ENCODE results near the gene SLC30A9. TPM values are rescaled to one million over a fixed set of nuclear protein-coding genes. Genes with fewer than 3 reads are reported as not detected.

The SLC30A9 gene
- total RNA-seq, 1 experiment from 2014 or later = 32.7 TPM

DNA sequence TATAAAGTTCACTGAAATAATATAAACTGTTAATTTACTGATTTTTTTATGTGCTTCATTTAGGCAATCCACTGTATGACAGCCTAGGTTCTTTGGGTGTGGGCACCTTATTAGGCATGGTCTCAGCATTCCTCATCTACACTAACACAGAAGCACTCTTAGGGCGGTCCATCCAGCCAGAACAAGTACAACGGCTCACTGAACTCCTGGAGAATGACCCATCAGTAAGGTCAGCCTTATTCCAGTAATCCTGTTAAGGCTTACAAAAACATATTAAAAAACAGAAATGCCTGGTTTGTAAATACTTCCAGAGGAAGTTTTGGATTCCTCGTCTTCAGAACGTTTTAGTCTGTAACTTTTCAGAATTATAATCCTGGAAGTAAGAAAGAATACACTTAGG, 80.1 kb downstream of the SLC30A9 start:
- Histone ChIP-seq H3K4me2 (ENCODE audit: low read length) (no peak overlapping the region), H3F3A (ENCODE audit: low read length, unreplicated experiment) (no peaks in the 10 kb centered on the region), H3K79me2 (ENCODE audit: low read length) (no peaks in the 10 kb centered on the region), H3K27me3 (ENCODE audit: low read length) (no peaks in the 10 kb centered on the region), H3K9me2 (replicated peaks; ENCODE audit: low read length) (no peaks in the 10 kb centered on the region), H3K9ac (ENCODE audit: low read length) (no peak overlapping the region), H3K4me3 (ENCODE audit: low read length) (no peak overlapping the region), H4K20me1 (ENCODE audit: low read length) (no peaks in the 10 kb centered on the region), H3K9me3 (ENCODE audit: low read length) (no peaks in the 10 kb centered on the region), H3K36me3 (ENCODE audit: low read depth, low read length) (no peaks in the 10 kb centered on the region), H3K27ac (ENCODE audit: low read length) (no peak overlapping the region), H2AFZ (ENCODE audit: low read length) (no peak overlapping the region), H3K4me1 (ENCODE audit: insufficient read depth, low read length) (no peaks in the 10 kb centered on the region)
- POLR2A ChIA-PET (ENCODE audit: unreplicated experiment) = no interaction called here
- CTCF ChIA-PET = no interaction called here
- no TSS peak for BruUV-seq (replicated peaks)
- TF ChIP-seq EZH2 (IDR thresholded peaks at IDR 0.05; ENCODE audit: low read length, unreplicated experiment) (no peak), CTCF (conservative IDR thresholded peaks at IDR 0.05; ENCODE audit: low read depth, low read length) (no peak)
- ATAC-seq (no peak), DNase-seq (no peak)
- intact Hi-C loops (cut with micrococcal nuclease) = no loop called here

- H3K27ac ChIP-seq (ENCODE audit: low read length) = no peak overlapping the region
- no peak overlapping the region for H3K9ac ChIP-seq (ENCODE audit: low read length)
- H3K4me1 ChIP-seq (ENCODE audit: insufficient read depth, low read length) = no peaks in the 10 kb centered on the region
- H3F3A ChIP-seq (ENCODE audit: low read length, unreplicated experiment) = no peaks in the 10 kb centered on the region
- ChIA-PET CTCF (no interaction called here), POLR2A (ENCODE audit: unreplicated experiment) (no interaction called here)
- no TSS peak for BruUV-seq (replicated peaks)
- no peaks in the 10 kb centered on the region for H3K79me2 ChIP-seq (ENCODE audit: low read length)
- H3K9me2 ChIP-seq (replicated peaks; ENCODE audit: low read length) = no peaks in the 10 kb centered on the region
- ATAC-seq = no peak
- intact Hi-C loops (cut with micrococcal nuclease) = no loop called here
- no peak overlapping the region for H2AFZ ChIP-seq (ENCODE audit: low read length)
- no peaks in the 10 kb centered on the region for H3K27me3 ChIP-seq (ENCODE audit: low read length)
- H3K36me3 ChIP-seq (ENCODE audit: low read depth, low read length) = no peaks in the 10 kb centered on the region
- TF ChIP-seq EZH2 (IDR thresholded peaks at IDR 0.05; ENCODE audit: low read length, unreplicated experiment) (no peak), EZH2phosphoT487 (IDR thresholded peaks at IDR 0.05; ENCODE audit: borderline replicate concordance, low read length) (no peak), CTCF (conservative IDR thresholded peaks at IDR 0.05; ENCODE audit: low read depth, low read length) (no peak)
- H3K4me2 ChIP-seq (ENCODE audit: low read length) = no peak overlapping the region
- no peak for DNase-seq
- H4K20me1 ChIP-seq (ENCODE audit: low read length) = no peaks in the 10 kb centered on the region
- H3K9me3 ChIP-seq (ENCODE audit: low read length) = no peaks in the 10 kb centered on the region
- no peak overlapping the region for H3K4me3 ChIP-seq (ENCODE audit: low read length)
Measured at GRCh38 chr4:42074294-42074693, 84.0 kb downstream of the SLC30A9 start.

DNA sequence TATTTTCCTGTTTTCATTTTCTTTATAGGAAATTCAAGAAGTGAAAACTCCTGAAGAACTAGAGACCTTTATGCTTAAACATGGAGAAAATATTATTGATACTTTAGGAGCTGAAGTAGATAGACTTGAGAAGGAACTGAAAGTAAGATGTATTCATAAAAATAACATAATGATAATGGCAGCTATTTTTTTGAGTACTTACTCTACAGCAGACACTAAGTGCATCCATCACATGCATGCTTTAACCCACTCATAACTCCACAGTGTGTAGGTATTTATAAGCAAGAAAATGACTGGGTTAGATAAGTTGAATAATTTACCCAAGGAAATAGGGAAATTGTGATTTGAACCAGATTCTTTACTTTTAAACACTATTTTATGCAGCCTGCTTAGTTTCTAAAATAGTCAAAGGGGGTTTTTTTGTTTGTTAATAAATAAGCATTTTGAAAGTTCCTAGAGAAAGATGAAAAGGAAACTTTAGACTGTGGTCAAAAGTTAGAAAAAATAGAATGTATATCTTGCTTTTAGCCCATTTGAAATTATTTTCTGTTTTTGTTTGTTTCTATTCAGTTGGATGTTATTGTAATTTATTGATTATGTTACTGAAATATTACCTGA, 88.0 kb downstream of the SLC30A9 start:
- Histone ChIP-seq H3K4me2 (ENCODE audit: low read length) (no peak overlapping the region), H3K27ac (ENCODE audit: low read length) (no peak overlapping the region), H3K79me2 (ENCODE audit: low read length) (no peaks in the 10 kb centered on the region), H3K9me2 (replicated peaks; ENCODE audit: low read length) (no peaks in the 10 kb centered on the region), H3K4me3 (ENCODE audit: low read length) (no peak overlapping the region), H3K9ac (ENCODE audit: low read length) (no peak overlapping the region), H3K36me3 (ENCODE audit: low read depth, low read length) (no peaks in the 10 kb centered on the region), H2AFZ (ENCODE audit: low read length) (no peak overlapping the region), H4K20me1 (ENCODE audit: low read length) (no peaks in the 10 kb centered on the region), H3K9me3 (ENCODE audit: low read length) (no peaks in the 10 kb centered on the region), H3K27me3 (ENCODE audit: low read length) (no peaks in the 10 kb centered on the region), H3F3A (ENCODE audit: low read length, unreplicated experiment) (no peaks in the 10 kb centered on the region), H3K4me1 (ENCODE audit: insufficient read depth, low read length) (no peaks in the 10 kb centered on the region)
- ATAC-seq (no peak), DNase-seq (no peak)
- no TSS peak for BruUV-seq (replicated peaks)
- TF ChIP-seq EZH2phosphoT487 (IDR thresholded peaks at IDR 0.05; ENCODE audit: borderline replicate concordance, low read length) = no peak
- no peak for TF ChIP-seq EZH2 (IDR thresholded peaks at IDR 0.05; ENCODE audit: low read length, unreplicated experiment)
- TF ChIP-seq CTCF (conservative IDR thresholded peaks at IDR 0.05; ENCODE audit: low read depth, low read length) = no peak
- intact Hi-C loops (cut with micrococcal nuclease) = no loop called here
- CTCF ChIA-PET = no interaction called here
- POLR2A ChIA-PET (ENCODE audit: unreplicated experiment) = no interaction called here

Data from PC-3 (cell line).